Dendritic cell treated with granulocyte-macrophage colony-stimulating factor and Interleukin-4, amounts not matched to agents 40 ng/mL and 50 ng/mL, for 4 days (primary cell): Measurements from ENCODE around the gene HPCAL4.

Experiments
- H3K27ac Mint-ChIP-seq: one replicate; pipeline ENCODE4 v1.8.0; 2022; ENCODE audit warnings: mild to moderate bottlenecking, mixed read lengths
- H3K27me3 Mint-ChIP-seq: one replicate; pipeline ENCODE4 v1.8.0; 2022; ENCODE audit warnings: mild to moderate bottlenecking, mixed read lengths
- H3K36me3 Mint-ChIP-seq: one replicate; pipeline ENCODE4 v1.8.0; 2022; ENCODE audit warnings: low read depth, mixed read lengths
- H3K4me1 Mint-ChIP-seq: one replicate; pipeline ENCODE4 v1.8.0; 2022; ENCODE audit warnings: low read depth, mixed read lengths
- H3K4me3 Mint-ChIP-seq: one replicate; pipeline ENCODE4 v1.8.0; 2022; ENCODE audit warnings: mild to moderate bottlenecking, moderate library complexity, mixed read lengths
- H3K9me3 Mint-ChIP-seq: one replicate; pipeline ENCODE4 v1.8.0; 2022; ENCODE audit warnings: mixed read lengths
- intact Hi-C: fragments of 100-400 bp; cut with micrococcal nuclease; formaldehyde crosslinking; loops from one replicate; pipeline ENCODE4 v1.15.0; 2022

Gene HPCAL4

GRCh38 chr1:39659110-39659509 lies 32.1 kb downstream of the HPCAL4 start:
- H3K4me1 Mint-ChIP-seq = peaks cover 7% of the 10 kb centered on the region
- H3K27ac Mint-ChIP-seq = no peak overlapping the region
- peaks cover 5% of the 10 kb centered on the region for H3K27me3 Mint-ChIP-seq
- H3K9me3 Mint-ChIP-seq = no peaks in the 10 kb centered on the region
- no peak overlapping the region for H3K4me3 Mint-ChIP-seq
- no peaks in the 10 kb centered on the region for H3K36me3 Mint-ChIP-seq
- intact Hi-C loops = no loop called here

- H3K36me3 Mint-ChIP-seq = no peaks in the 10 kb centered on the region
- intact Hi-C loops = loop anchor here (1.0 kb wide), 1 partner anchor 52 kb away; no protein-coding TSS in a partner anchor
- peaks cover 12% of the 10 kb centered on the region for H3K27me3 Mint-ChIP-seq
- H3K4me1 Mint-ChIP-seq = peaks cover 7% of the 10 kb centered on the region
- H3K9me3 Mint-ChIP-seq = no peaks in the 10 kb centered on the region
- H3K4me3 Mint-ChIP-seq = no peak overlapping the region
- no peak overlapping the region for H3K27ac Mint-ChIP-seq
These were observed 33.2 kb downstream of the HPCAL4 start for GRCh38 chr1:39657923-39658485.

- Mint-ChIP-seq H3K4me1 (peaks cover 7% of the 10 kb centered on the region), H3K9me3 (no peaks in the 10 kb centered on the region), H3K27ac (no peak overlapping the region), H3K36me3 (no peaks in the 10 kb centered on the region), H3K27me3 (peaks cover 12% of the 10 kb centered on the region), H3K4me3 (no peak overlapping the region)
- intact Hi-C loops = no loop called here
These were observed 33.8 kb downstream of the HPCAL4 start for GRCh38 chr1:39657402-39657801.

DNA sequence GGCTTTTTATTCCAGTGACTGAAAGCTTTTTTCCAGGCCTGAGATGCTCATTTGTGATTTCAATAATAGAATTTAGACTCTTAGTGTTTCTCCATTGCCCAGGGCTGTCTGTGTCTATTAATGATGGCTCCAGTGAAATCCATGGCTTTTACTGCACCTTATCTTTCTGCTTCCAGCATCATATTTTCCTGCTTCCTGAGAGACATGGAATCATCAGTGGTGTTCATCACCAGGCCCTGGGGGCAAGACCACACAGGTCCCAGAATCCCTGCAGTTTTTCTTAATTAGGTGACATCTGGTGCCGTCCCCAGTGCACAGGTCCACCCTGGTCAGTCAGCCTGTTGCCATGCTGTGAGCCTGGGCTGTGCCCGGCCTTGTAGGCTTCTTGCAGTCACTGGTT lies 34.8 kb downstream of the HPCAL4 start:
- Mint-ChIP-seq H3K9me3 (no peaks in the 10 kb centered on the region), H3K36me3 (no peaks in the 10 kb centered on the region), H3K27me3 (peaks cover 12% of the 10 kb centered on the region), H3K4me1 (peaks cover 7% of the 10 kb centered on the region), H3K27ac (no peak overlapping the region), H3K4me3 (no peak overlapping the region)
- intact Hi-C loops = no loop called here

- no peak overlapping the region for H3K4me3 Mint-ChIP-seq
- H3K9me3 Mint-ChIP-seq = no peaks in the 10 kb centered on the region
- H3K27ac Mint-ChIP-seq = no peak overlapping the region
- intact Hi-C loops = no loop called here
- H3K27me3 Mint-ChIP-seq = peaks cover 12% of the 10 kb centered on the region
- no peaks in the 10 kb centered on the region for H3K36me3 Mint-ChIP-seq
- H3K4me1 Mint-ChIP-seq = peaks cover 7% of the 10 kb centered on the region
These were observed 35.5 kb downstream of the HPCAL4 start for GRCh38 chr1:39655578-39656268.

GRCh38 chr1:39654291-39654690 lies 36.9 kb downstream of the HPCAL4 start:
- Mint-ChIP-seq H3K36me3 (no peaks in the 10 kb centered on the region), H3K9me3 (no peaks in the 10 kb centered on the region), H3K27me3 (peaks cover 12% of the 10 kb centered on the region), H3K4me3 (no peak overlapping the region), H3K27ac (no peak overlapping the region), H3K4me1 (peaks cover 7% of the 10 kb centered on the region)
- intact Hi-C loops = no loop called here

DNA sequence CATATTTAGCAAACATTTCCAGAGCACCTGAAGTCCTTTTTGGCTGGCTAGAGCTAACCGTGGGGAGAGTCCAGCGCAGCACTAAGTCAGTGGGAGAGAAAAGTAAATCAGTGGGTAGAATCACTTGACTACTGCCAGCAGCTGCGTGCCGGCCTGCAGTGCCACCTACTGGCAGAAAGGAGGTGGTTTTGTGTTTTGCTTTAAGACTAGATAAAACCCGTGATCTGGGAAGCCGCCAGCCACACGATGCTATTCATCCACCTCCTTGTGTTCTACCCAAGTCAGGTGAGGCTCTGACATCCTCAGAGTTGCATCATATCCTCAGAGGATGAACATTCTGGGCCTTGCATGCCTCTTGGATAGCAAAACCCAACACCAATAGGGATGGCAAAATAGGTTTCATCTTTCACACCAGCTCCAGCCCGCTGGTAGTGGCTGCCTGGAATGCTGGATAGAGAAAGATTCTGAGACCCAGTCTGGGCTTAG lies 37.6 kb downstream of the HPCAL4 start:
- Mint-ChIP-seq H3K27ac (no peak overlapping the region), H3K4me3 (no peak overlapping the region), H3K36me3 (no peaks in the 10 kb centered on the region), H3K27me3 (peaks cover 12% of the 10 kb centered on the region), H3K9me3 (no peaks in the 10 kb centered on the region), H3K4me1 (peaks cover 7% of the 10 kb centered on the region)
- intact Hi-C loops = loop anchor here (1.0 kb wide), 1 partner anchor 47 kb away; no protein-coding TSS in a partner anchor

DNA sequence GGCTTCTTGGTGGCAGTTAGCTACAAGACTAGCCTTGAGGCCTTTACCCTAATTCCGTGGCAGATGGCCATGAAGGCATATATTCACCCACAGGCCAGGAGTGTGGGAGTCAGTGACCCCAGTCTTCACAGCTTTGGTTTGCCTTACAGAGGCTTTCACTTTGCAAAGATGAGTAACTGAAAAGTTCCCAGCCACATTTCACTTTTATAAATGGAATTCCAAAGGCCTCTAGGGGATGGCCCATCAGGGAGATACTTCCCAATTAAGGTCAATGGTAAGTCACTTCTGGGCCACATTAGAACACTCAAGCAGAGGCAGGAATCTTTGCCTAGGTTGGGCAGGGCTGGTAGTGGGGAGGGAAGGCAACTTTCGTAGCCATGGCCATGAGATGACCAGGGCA lies 38.7 kb downstream of the HPCAL4 start:
- H3K9me3 Mint-ChIP-seq = no peaks in the 10 kb centered on the region
- intact Hi-C loops = no loop called here
- H3K36me3 Mint-ChIP-seq = no peaks in the 10 kb centered on the region
- H3K4me1 Mint-ChIP-seq = no peaks in the 10 kb centered on the region
- H3K27ac Mint-ChIP-seq = no peak overlapping the region
- no peak overlapping the region for H3K4me3 Mint-ChIP-seq
- peaks cover 12% of the 10 kb centered on the region for H3K27me3 Mint-ChIP-seq

DNA sequence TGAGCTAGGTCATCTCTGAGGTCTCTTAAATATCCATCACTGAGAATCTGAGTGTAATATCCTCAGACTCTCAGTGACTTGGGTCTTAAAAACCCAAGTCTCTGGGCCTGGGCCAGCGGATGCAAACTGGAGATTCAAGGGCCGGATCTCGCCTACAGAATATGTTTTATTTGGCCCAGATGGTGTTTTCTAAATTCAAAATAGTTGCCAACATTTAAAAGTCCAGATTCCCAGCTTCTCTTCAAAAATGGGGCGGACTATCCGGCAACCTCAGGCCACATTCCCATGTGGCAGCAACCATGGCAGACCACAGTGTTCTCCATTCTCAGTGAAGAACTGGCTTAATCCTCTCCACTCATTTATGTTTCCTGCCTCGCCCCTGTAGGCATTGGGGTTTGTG lies 39.1 kb downstream of the HPCAL4 start:
- intact Hi-C loops = no loop called here
- peaks cover 14% of the 10 kb centered on the region for H3K27me3 Mint-ChIP-seq

GRCh38 chr1:39650431-39650830 lies 40.8 kb downstream of the HPCAL4 start:
- H3K36me3 Mint-ChIP-seq = no peaks in the 10 kb centered on the region
- intact Hi-C loops = no loop called here
- H3K27ac Mint-ChIP-seq = no peak overlapping the region
- no peak overlapping the region for H3K4me3 Mint-ChIP-seq
- H3K9me3 Mint-ChIP-seq = no peaks in the 10 kb centered on the region
- no peaks in the 10 kb centered on the region for H3K4me1 Mint-ChIP-seq
- peaks cover 16% of the 10 kb centered on the region for H3K27me3 Mint-ChIP-seq

More for the DNA sequence above, 39.1 kb downstream of the HPCAL4 start:
- Mint-ChIP-seq H3K4me3 (no peak overlapping the region), H3K36me3 (no peaks in the 10 kb centered on the region), H3K27ac (no peak overlapping the region), H3K9me3 (no peaks in the 10 kb centered on the region), H3K4me1 (no peaks in the 10 kb centered on the region)

GRCh38 chr1:39649636-39650185 lies 41.5 kb downstream of the HPCAL4 start:
- Mint-ChIP-seq H3K9me3 (no peaks in the 10 kb centered on the region), H3K36me3 (no peaks in the 10 kb centered on the region), H3K27ac (no peak overlapping the region), H3K4me1 (no peaks in the 10 kb centered on the region), H3K27me3 (peaks cover 16% of the 10 kb centered on the region), H3K4me3 (no peak overlapping the region)
- intact Hi-C loops = no loop called here

DNA sequence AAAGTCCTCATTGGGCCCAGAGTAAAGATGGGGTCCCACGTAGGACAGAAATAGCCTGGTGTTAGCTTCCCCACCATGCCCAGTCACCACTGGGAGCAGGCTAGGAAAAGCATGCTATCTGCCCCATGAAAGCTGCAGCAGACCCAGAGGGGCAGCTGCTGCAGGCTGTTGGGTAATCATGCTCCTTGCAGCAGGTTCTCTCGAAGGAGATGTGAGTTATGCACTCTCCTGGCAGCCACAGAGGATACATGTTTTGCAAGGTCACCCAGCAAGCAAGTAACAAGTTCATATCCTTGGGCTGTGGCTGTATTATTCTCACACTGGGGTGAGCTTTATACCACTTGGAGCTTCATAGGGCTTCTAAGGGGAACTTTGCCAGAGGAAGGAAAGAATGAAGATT lies 42.7 kb downstream of the HPCAL4 start:
- intact Hi-C loops = no loop called here
- H3K36me3 Mint-ChIP-seq = no peaks in the 10 kb centered on the region
- no peaks in the 10 kb centered on the region for H3K4me1 Mint-ChIP-seq
- no peak overlapping the region for H3K27ac Mint-ChIP-seq
- peaks cover 9% of the 10 kb centered on the region for H3K9me3 Mint-ChIP-seq
- H3K4me3 Mint-ChIP-seq = no peak overlapping the region
- peaks cover 9% of the 10 kb centered on the region for H3K27me3 Mint-ChIP-seq

GRCh38 chr1:39647247-39647646 lies 44.0 kb downstream of the HPCAL4 start:
- Mint-ChIP-seq H3K4me3 (no peak overlapping the region), H3K9me3 (peaks cover 12% of the 10 kb centered on the region), H3K27ac (no peak overlapping the region), H3K4me1 (no peaks in the 10 kb centered on the region), H3K36me3 (no peaks in the 10 kb centered on the region), H3K27me3 (peaks cover 7% of the 10 kb centered on the region)
- intact Hi-C loops = no loop called here

GRCh38 chr1:39646232-39647081 lies 44.8 kb downstream of the HPCAL4 start:
- no peak overlapping the region for H3K27ac Mint-ChIP-seq
- no peaks in the 10 kb centered on the region for H3K36me3 Mint-ChIP-seq
- no peak overlapping the region for H3K4me3 Mint-ChIP-seq
- peaks cover 12% of the 10 kb centered on the region for H3K9me3 Mint-ChIP-seq
- no peaks in the 10 kb centered on the region for H3K4me1 Mint-ChIP-seq
- intact Hi-C loops = no loop called here
- peaks cover 7% of the 10 kb centered on the region for H3K27me3 Mint-ChIP-seq
